ENCODE data around the gene CSDE1. TPM values are rescaled to one million over a fixed set of nuclear protein-coding genes. Genes with fewer than 3 reads are reported as not detected.

The CSDE1 gene
- total RNA-seq, 1 donor from 2014 or later: 657 TPM

DNA sequence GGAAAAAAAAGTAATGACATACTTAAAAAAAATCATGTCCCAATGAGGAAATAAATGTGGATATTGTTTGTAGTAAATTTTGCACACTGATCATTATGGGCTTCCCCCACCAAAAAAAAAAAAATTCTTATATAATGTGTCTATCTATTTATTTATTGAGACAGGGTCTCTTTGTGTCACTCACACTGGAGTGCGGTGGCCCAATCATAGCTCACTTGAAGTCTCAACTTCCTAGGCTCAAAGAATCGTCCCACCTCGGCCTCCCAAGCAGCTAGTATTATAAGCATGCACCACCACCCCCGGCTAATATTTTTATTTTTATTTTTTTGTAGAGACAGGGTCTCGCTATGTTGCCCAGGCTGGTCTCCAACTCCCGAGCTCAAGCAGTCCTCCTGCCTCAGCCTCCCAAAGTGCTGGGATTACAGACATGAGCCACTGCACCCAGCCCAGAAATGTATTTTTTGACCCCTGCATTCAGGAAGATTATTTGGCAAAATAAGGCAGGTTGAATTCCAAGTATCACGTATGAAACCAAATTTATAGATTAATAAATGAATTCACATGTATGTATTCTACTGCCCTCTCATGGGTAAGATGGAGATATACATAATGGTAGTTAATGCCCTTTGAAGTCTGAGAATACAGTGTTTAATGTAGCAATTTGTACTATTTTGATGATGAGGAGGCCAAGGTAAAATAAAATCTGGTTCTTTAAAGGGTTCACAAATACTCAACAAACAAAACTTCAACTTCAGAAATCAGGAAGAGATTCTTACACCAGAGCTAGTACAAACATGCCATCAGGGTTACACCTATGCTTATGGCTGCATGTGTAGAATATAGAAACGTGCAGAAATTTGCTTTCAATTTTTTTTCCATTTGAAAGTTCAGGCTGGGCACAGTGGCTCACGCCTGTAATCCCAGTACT is 86.5 kb downstream of the CSDE1 start:
- H3K9ac ChIP-seq (ENCODE audit: low read depth in 1 of 3, low read length in 3 of 3): no peak overlapping the region
- H3K27ac ChIP-seq (ENCODE audit: low read depth, low read length): peak overlapping the region; percentile 87
- peaks cover 30 to 49% (median 31%) of the 10 kb centered on the region in 3 donors for H3K36me3 ChIP-seq (ENCODE audit: control insufficient read depth in 3 of 3, insufficient read depth in 3 of 3, low read length in 3 of 3)
- peaks cover 14 to 41% (median 28%) of the 10 kb centered on the region in 3 donors for H3K4me1 ChIP-seq (ENCODE audit: control insufficient read depth in 3 of 3, insufficient read depth in 3 of 3, low read length in 3 of 3)
- no peaks in the 10 kb centered on the region for H3K9me3 ChIP-seq (ENCODE audit: control insufficient read depth in 3 of 3, low read length in 3 of 3)
- peak overlapping the region in 1 of 3 donors; percentile 29 for H3K4me3 ChIP-seq (ENCODE audit: low read length in 3 of 3)
- no peaks in the 10 kb centered on the region for H3K27me3 ChIP-seq (ENCODE audit: control insufficient read depth in 3 of 3, insufficient read depth in 3 of 3, low read length in 3 of 3)

- Histone ChIP-seq H3K36me3 (ENCODE audit: control insufficient read depth in 3 of 3, insufficient read depth in 3 of 3, low read length in 3 of 3) (peaks cover 24 to 40% (median 27%) of the 10 kb centered on the region in 3 donors), H3K4me1 (ENCODE audit: control insufficient read depth in 3 of 3, insufficient read depth in 3 of 3, low read length in 3 of 3) (peaks cover 14 to 36% (median 26%) of the 10 kb centered on the region in 3 donors), H3K27me3 (ENCODE audit: control insufficient read depth in 3 of 3, insufficient read depth in 3 of 3, low read length in 3 of 3) (no peaks in the 10 kb centered on the region), H3K9me3 (ENCODE audit: control insufficient read depth in 3 of 3, low read length in 3 of 3) (no peaks in the 10 kb centered on the region), H3K27ac (ENCODE audit: low read depth, low read length) (peak overlapping the region; percentile 87), H3K4me3 (ENCODE audit: low read length in 3 of 3) (peak overlapping the region; percentile 78 to 85 (median 83)), H3K9ac (ENCODE audit: low read depth in 1 of 3, low read length in 3 of 3) (peak overlapping the region; percentile 63 to 87 (median 65))
Observed at GRCh38 chr1:114670083-114671010, 87.4 kb downstream of the CSDE1 start.

DNA sequence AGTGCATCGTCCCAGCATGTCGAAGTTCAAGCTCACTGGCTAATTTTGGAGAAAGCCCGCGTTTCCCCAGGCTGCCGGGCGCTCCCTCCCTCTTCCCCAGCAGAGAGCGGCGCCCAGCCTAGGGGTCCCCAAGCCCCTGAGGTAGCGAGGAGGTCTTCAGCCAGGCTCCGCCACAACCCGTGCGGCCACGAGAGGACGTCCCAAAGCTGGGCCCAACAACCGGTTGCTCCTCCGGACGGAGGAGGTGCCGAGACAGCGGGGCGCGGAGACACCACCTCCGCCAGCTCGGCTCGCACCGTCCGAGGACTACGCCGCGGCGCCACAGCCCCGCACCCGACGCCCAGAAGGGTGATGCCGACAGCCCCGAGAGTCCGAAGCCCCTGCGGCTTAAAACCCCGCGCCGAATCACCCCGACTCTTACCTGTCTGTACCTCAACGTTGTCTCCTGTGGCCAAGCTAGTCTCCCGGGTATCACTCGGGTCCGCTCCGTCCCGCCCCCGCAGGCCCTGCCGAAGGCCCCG is 88.2 kb downstream of the CSDE1 start, which contains the start of gene DENND2C:
Gene DENND2C (minus strand): TSS at position 488 of the 521 bp plus-strand sequence. CDS start 44,065 bp downstream, outside the sequence.
- Histone ChIP-seq H3K4me1 (ENCODE audit: control insufficient read depth in 3 of 3, insufficient read depth in 3 of 3, low read length in 3 of 3) (peaks cover 14 to 34% (median 25%) of the 10 kb centered on the region in 3 donors), H3K27ac (ENCODE audit: low read depth, low read length) (peak within 1 kb of the TSS; percentile 87), H3K9me3 (ENCODE audit: control insufficient read depth in 3 of 3, low read length in 3 of 3) (no peaks in the 10 kb centered on the region), H3K9ac (ENCODE audit: low read depth in 1 of 3, low read length in 3 of 3) (peak within 1 kb of the TSS; percentile 71 to 89 (median 87)), H3K27me3 (ENCODE audit: control insufficient read depth in 3 of 3, insufficient read depth in 3 of 3, low read length in 3 of 3) (no peaks in the 10 kb centered on the region), H3K36me3 (ENCODE audit: control insufficient read depth in 3 of 3, insufficient read depth in 3 of 3, low read length in 3 of 3) (peaks cover 17 to 33% (median 22%) of the 10 kb centered on the region in 3 donors), H3K4me3 (ENCODE audit: low read length in 3 of 3) (peak within 1 kb of the TSS; percentile 78 to 85 (median 83))

GRCh38 chr1:114668784-114669561 is 88.8 kb downstream of the CSDE1 start:
- H3K36me3 ChIP-seq (ENCODE audit: control insufficient read depth in 3 of 3, insufficient read depth in 3 of 3, low read length in 3 of 3): peaks cover 12 to 26% (median 16%) of the 10 kb centered on the region in 3 donors
- H3K4me1 ChIP-seq (ENCODE audit: control insufficient read depth in 3 of 3, insufficient read depth in 3 of 3, low read length in 3 of 3): peaks cover 14 to 31% (median 25%) of the 10 kb centered on the region in 3 donors
- peak overlapping the region; percentile 71 to 89 (median 86) for H3K9ac ChIP-seq (ENCODE audit: low read depth in 1 of 3, low read length in 3 of 3)
- peak overlapping the region; percentile 87 for H3K27ac ChIP-seq (ENCODE audit: low read depth, low read length)
- H3K27me3 ChIP-seq (ENCODE audit: control insufficient read depth in 3 of 3, insufficient read depth in 3 of 3, low read length in 3 of 3): no peaks in the 10 kb centered on the region
- no peaks in the 10 kb centered on the region for H3K9me3 ChIP-seq (ENCODE audit: control insufficient read depth in 3 of 3, low read length in 3 of 3)
- peak overlapping the region; percentile 78 to 85 (median 83) for H3K4me3 ChIP-seq (ENCODE audit: low read length in 3 of 3)

DNA sequence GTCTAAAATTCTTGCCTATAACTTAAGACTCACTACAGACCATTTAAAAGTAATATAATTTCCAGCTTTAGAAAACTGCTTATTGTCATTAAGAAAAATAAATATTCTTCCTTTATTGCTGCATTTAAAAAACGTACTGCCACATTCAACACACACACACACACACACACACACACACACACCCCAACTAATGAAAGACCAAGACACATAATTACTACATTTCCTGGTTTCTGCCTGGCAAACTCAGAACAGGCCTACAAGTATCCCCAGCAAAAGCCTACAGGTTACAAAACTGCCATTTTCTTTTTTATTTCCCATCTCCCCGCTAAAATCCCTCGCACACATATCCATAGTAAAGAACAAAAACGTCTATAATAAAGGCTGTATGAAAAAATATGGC is 89.4 kb downstream of the CSDE1 start:
- Histone ChIP-seq H3K27ac (ENCODE audit: low read depth, low read length) (peak overlapping the region; percentile 87), H3K4me3 (ENCODE audit: low read length in 3 of 3) (peak overlapping the region in 1 of 3 donors; percentile 9), H3K4me1 (ENCODE audit: control insufficient read depth in 3 of 3, insufficient read depth in 3 of 3, low read length in 3 of 3) (peaks cover 14 to 26% (median 25%) of the 10 kb centered on the region in 3 donors), H3K36me3 (ENCODE audit: control insufficient read depth in 3 of 3, insufficient read depth in 3 of 3, low read length in 3 of 3) (peaks cover 7 to 20% (median 12%) of the 10 kb centered on the region in 3 donors), H3K9ac (ENCODE audit: low read depth in 1 of 3, low read length in 3 of 3) (peak overlapping the region in 1 of 3 donors; percentile 86), H3K9me3 (ENCODE audit: control insufficient read depth in 3 of 3, low read length in 3 of 3) (no peaks in the 10 kb centered on the region), H3K27me3 (ENCODE audit: control insufficient read depth in 3 of 3, insufficient read depth in 3 of 3, low read length in 3 of 3) (no peaks in the 10 kb centered on the region)

DNA sequence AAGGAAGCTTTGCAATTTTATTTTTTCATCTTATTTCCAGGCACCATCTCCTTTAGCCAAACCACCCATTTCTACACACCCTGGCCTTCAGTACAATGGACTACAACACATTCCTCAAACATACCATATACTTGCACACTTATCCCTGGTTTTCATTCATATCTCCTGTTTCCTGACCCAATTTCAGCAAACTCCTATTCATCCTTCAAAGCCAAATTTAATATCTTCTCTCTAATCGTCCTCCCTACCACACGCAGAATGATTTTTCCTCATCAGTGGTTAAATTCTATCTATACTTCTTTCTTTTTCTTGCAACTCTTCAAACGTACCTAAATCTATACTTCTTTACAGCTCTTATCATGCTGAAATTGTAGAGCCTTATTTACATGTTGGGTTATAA is 90.8 kb downstream of the CSDE1 start:
- H3K27ac ChIP-seq (ENCODE audit: low read depth, low read length): no peak overlapping the region
- no peaks in the 10 kb centered on the region for H3K27me3 ChIP-seq (ENCODE audit: control insufficient read depth in 3 of 3, insufficient read depth in 3 of 3, low read length in 3 of 3)
- no peak overlapping the region for H3K4me3 ChIP-seq (ENCODE audit: low read length in 3 of 3)
- H3K36me3 ChIP-seq (ENCODE audit: control insufficient read depth in 3 of 3, insufficient read depth in 3 of 3, low read length in 3 of 3): peaks cover 4 to 7% (median 5%) of the 10 kb centered on the region in 3 donors
- H3K4me1 ChIP-seq (ENCODE audit: control insufficient read depth in 3 of 3, insufficient read depth in 3 of 3, low read length in 3 of 3): peaks cover 13 to 19% (median 19%) of the 10 kb centered on the region in 3 donors
- H3K9ac ChIP-seq (ENCODE audit: low read depth in 1 of 3, low read length in 3 of 3): no peak overlapping the region
- H3K9me3 ChIP-seq (ENCODE audit: control insufficient read depth in 3 of 3, low read length in 3 of 3): no peaks in the 10 kb centered on the region

Small RNA genes lying within 50 kb of the gene (small RNA-seq; reads per million reads assigned to genes)
- gene RN7SL432P (not detected), gene RNY1P13 (0.19 reads per million)

Other genes with a start within 250 kb of the CSDE1 start
- 21.4 TPM for gene TRIM33, start 246.8 kb downstream of the CSDE1 start, total RNA-seq
- gene BCAS2, start 176.4 kb downstream of the CSDE1 start, total RNA-seq: 11.0 TPM
- 7.8 TPM for gene DENND2C, start 87.9 kb downstream of the CSDE1 start, total RNA-seq
- gene AMPD1, start 62.4 kb downstream of the CSDE1 start, total RNA-seq: 40.7 TPM
- gene NRAS, start 41.2 kb downstream of the CSDE1 start, total RNA-seq: 31.8 TPM
- 27.7 TPM for gene SIKE1, start 22.7 kb upstream of the CSDE1 start, total RNA-seq
- gene SYCP1, start 96.9 kb upstream of the CSDE1 start, total RNA-seq: not detected

Measured in skeletal muscle tissue (tissue), 5 donors.